HCT116 (cell line): ENCODE measurements around the gene BMERB1. TPM values are rescaled to one million over a fixed set of nuclear protein-coding genes. Genes with fewer than 3 reads are reported as not detected.

Experiments used
- ATAC-seq: fragments of 200-7000 bp; cut with Tn5 transposase; 2 replicates; pipeline ENCODE4 v1.9.1; 2020; ENCODE audit warnings: mild to moderate bottlenecking, moderate library complexity
- BruUV-seq: library from RNA; stranded (reverse); fragments of 400-500 nt; replicated peaks from 2 replicates; lab custom pipeline; 2021; lab: Mats Ljungman, UMichigan
- CTCF ChIA-PET: fragments of 300-600 bp; sonication (Branson Sonifier 250); formaldehyde crosslinking; loops from one replicate; lab custom pipeline; 2021; ENCODE audit warnings: antibody characterized with exemption; lab: Charles Lee
- POLR2A ChIA-PET: fragments of 300-600, 350-600 bp; sonication (Branson Sonifier 250); formaldehyde crosslinking; loops from one replicate; lab custom pipeline; 2021; ENCODE audit warnings: antibody characterized with exemption; lab: Charles Lee
- RAD21 ChIA-PET, 2 experiments: fragments of 300-600 bp; sonication (Branson Sonifier 250); formaldehyde crosslinking; loops; one replicate each; lab custom pipeline; 2023; ENCODE audit warnings: low total read pairs in 2 of 2; ENCODE audit not compliant: uncharacterized antibody in 2 of 2, unreplicated experiment in 2 of 2, low non-redundant PET in 1 of 2; lab: Charles Lee
- DNase-seq: peaks from one replicate; pipeline ENCODE4 v3.0.0-alpha.2; 2010; ENCODE audit warnings: low read depth, low spot score
- H2AFZ ChIP-seq: fragments of 200-600 bp; shearing (Covaris generic), sonication (generic); 2 replicates; pipeline ENCODE4 v1.6.1; 2017; ENCODE audit warnings: low read depth, mixed run types, mixed read lengths, antibody characterized with exemption, low read length; ENCODE audit not compliant: poor library complexity, severe bottlenecking
- H3K27ac ChIP-seq: 2 replicates; pipeline ENCODE4 v1.5.1; 2012; ENCODE audit warnings: low read depth, low read length
- H3K27me3 ChIP-seq: fragments of 200-600 bp; sonication (generic); 2 replicates; pipeline ENCODE4 v1.6.1; 2016; ENCODE audit warnings: mixed run types, low read length, mixed read lengths; ENCODE audit not compliant: insufficient read depth
- H3K36me3 ChIP-seq, 2 experiments: fragments of 200-500 bp in 1 of 2; fragments of 200-600 bp in 1 of 2; sonication (Bioruptor generic) in 1 of 2; sonication (generic) in 1 of 2; 2 replicates each; pipeline versions ENCODE4 v1.5.1 to v1.6.1; 2014 to 2016; ENCODE audit warnings: low read length in 2 of 2, inconsistent platforms in 1 of 2, mixed read lengths in 1 of 2, mixed run types in 1 of 2; ENCODE audit not compliant: insufficient read depth in 2 of 2, control insufficient read depth in 1 of 2
- H3K4me1 ChIP-seq, 2 experiments: fragments of 200-600 bp in 1 of 2; sonication (generic) in 1 of 2; 2 replicates each; pipeline versions ENCODE4 v1.5.1 to v1.6.1; 2012 to 2017; ENCODE audit warnings: low read length in 2 of 2, inconsistent platforms in 1 of 2, mild to moderate bottlenecking in 1 of 2, mixed read lengths in 1 of 2, mixed run types in 1 of 2, moderate library complexity in 1 of 2; ENCODE audit not compliant: insufficient read depth in 2 of 2, control insufficient read depth in 1 of 2
- H3K4me2 ChIP-seq: fragments of 200-600 bp; sonication (generic); 2 replicates; pipeline ENCODE4 v1.6.1; 2017; ENCODE audit warnings: mixed run types, low read length, mixed read lengths
- H3K4me3 ChIP-seq, 2 experiments: fragments of 200-600 bp in 1 of 2; sonication (generic) in 1 of 2; replicated peaks in 1 of 2; 2 replicates each; pipeline ENCODE4 v1.5.1; 2011 to 2016; ENCODE audit warnings: low read length in 2 of 2, control low read depth in 1 of 2, low read depth in 1 of 2, mild to moderate bottlenecking in 1 of 2, mixed read lengths in 1 of 2, mixed run types in 1 of 2
- H3K79me2 ChIP-seq: fragments of 200-600 bp; sonication (generic); 2 replicates; pipeline ENCODE4 v1.6.1; 2017; ENCODE audit warnings: mild to moderate bottlenecking, mixed run types, low read length, moderate library complexity, mixed read lengths; ENCODE audit not compliant: insufficient read depth
- H3K9ac ChIP-seq: fragments of 200-600 bp; sonication (generic); 2 replicates; pipeline ENCODE4 v1.6.1; 2016; ENCODE audit warnings: low read length, mixed read lengths
- H3K9me2 ChIP-seq: fragments of 200-600 bp; sonication (generic), shearing (Covaris generic); 2 replicates; pipeline ENCODE4 v1.6.1; 2017; ENCODE audit warnings: mixed run types, mild to moderate bottlenecking, moderate library complexity; ENCODE audit not compliant: insufficient read depth
- H3K9me3 ChIP-seq, 2 experiments: fragments of 200-500 bp in 1 of 2; fragments of 200-600 bp in 1 of 2; sonication (Bioruptor generic) in 1 of 2; sonication (generic) in 1 of 2; 2 replicates each; pipeline ENCODE4 v1.6.1; 2014 to 2017; ENCODE audit warnings: low read length in 2 of 2, mixed read lengths in 2 of 2, inconsistent platforms in 1 of 2, low read depth in 1 of 2, mild to moderate bottlenecking in 1 of 2, mixed run types in 1 of 2, moderate library complexity in 1 of 2; ENCODE audit not compliant: control insufficient read depth in 1 of 2, insufficient read depth in 1 of 2
- H4K20me1 ChIP-seq: fragments of 200-600 bp; sonication (generic), shearing (Covaris generic); 2 replicates; pipeline ENCODE4 v1.6.1; 2017; ENCODE audit warnings: mixed run types, mild to moderate bottlenecking, moderate library complexity; ENCODE audit not compliant: insufficient read depth
- ATF3 ChIP-seq: IDR thresholded peaks from 2 replicates; pipeline ENCODE4 v1.6.1; 2012
- CBX3 ChIP-seq: IDR thresholded peaks from 2 replicates; pipeline ENCODE4 v1.6.1; 2012; ENCODE audit warnings: low read depth
- CEBPB ChIP-seq: IDR thresholded peaks from 2 replicates; pipeline ENCODE4 v1.6.1; 2012; ENCODE audit warnings: low read depth
- ELF1 ChIP-seq: IDR thresholded peaks from 2 replicates; pipeline ENCODE4 v1.6.1; 2012; ENCODE audit warnings: low read depth, borderline replicate concordance
- EZH2phosphoT487 ChIP-seq: fragments of 200-600 bp; IDR thresholded peaks from 2 replicates; pipeline ENCODE4 v1.6.1; 2018; ENCODE audit warnings: antibody characterized with exemption, borderline replicate concordance
- FOSL1 ChIP-seq: IDR thresholded peaks from 2 replicates; pipeline ENCODE4 v1.6.1; 2012; ENCODE audit warnings: low read depth
- MAX ChIP-seq: IDR thresholded peaks from 2 replicates; pipeline ENCODE4 v1.6.1; 2012
- POLR2A ChIP-seq: IDR thresholded peaks from 2 replicates; pipeline ENCODE4 v1.7.0; 2011; ENCODE audit warnings: borderline replicate concordance; ENCODE audit not compliant: insufficient read depth, insufficient read length; ENCODE audit errors: extremely low read depth
- POLR2AphosphoS5 ChIP-seq: IDR thresholded peaks from 2 replicates; pipeline ENCODE4 v1.6.1; 2011; ENCODE audit warnings: mild to moderate bottlenecking, low read depth, low read length, moderate library complexity
- RAD21 ChIP-seq: IDR thresholded peaks from 2 replicates; pipeline ENCODE4 v1.6.1; 2012; ENCODE audit warnings: low read depth, mild to moderate bottlenecking
- REST ChIP-seq: IDR thresholded peaks from 2 replicates; pipeline ENCODE4 v1.6.1; 2012; ENCODE audit warnings: low read depth
- SP1 ChIP-seq: IDR thresholded peaks from 2 replicates; pipeline ENCODE4 v1.6.1; 2012; ENCODE audit warnings: low read depth
- SRF ChIP-seq: IDR thresholded peaks from 2 replicates; pipeline ENCODE4 v1.6.1; 2012; ENCODE audit warnings: low read depth
- TCF7L2 ChIP-seq: IDR thresholded peaks from 2 replicates; pipeline ENCODE4 v1.7.0; 2011; ENCODE audit warnings: borderline replicate concordance, inconsistent platforms; ENCODE audit not compliant: insufficient read depth, insufficient read length; ENCODE audit errors: extremely low read depth
- YY1 ChIP-seq: IDR thresholded peaks from 2 replicates; pipeline ENCODE4 v1.6.1; 2011; ENCODE audit warnings: low read length, low read depth, moderate library complexity, mild to moderate bottlenecking; ENCODE audit not compliant: insufficient replicate concordance; ENCODE audit errors: extremely low read depth
- ZNF274 ChIP-seq: fragments of 200-500 bp; sonication (Bioruptor generic); IDR thresholded peaks from 2 replicates; pipeline ENCODE4 v1.6.1; 2014; ENCODE audit warnings: mild to moderate bottlenecking, low read depth, low read length, inconsistent platforms
- intact Hi-C: fragments of 100-400 bp; cut with micrococcal nuclease; formaldehyde crosslinking; loops from 2 replicates; pipeline ENCODE4 v1.10.0; 2022
- total RNA-seq: library from RNA; stranded (reverse); gene quantifications from one replicate; pipeline ENCODE4 v1.2.1, GENCODE V29; 2021; ENCODE audit not compliant: unreplicated experiment
- TF ChIP-seq, protein P1 (sequence below): IDR thresholded peaks from 2 replicates; pipeline ENCODE4 v1.6.1; 2011; ENCODE audit warnings: mild to moderate bottlenecking, low read length, moderate library complexity; ENCODE audit not compliant: insufficient replicate concordance; ENCODE audit errors: extremely low read depth
- TF ChIP-seq, protein P2 (sequence below), 3 experiments: fragments of 200-600 bp in 1 of 3; sonication (generic) in 1 of 3; IDR thresholded peaks in 2 of 3; conservative IDR thresholded peaks in 1 of 3; 2 replicates each; pipeline ENCODE4 v1.5.1; 2012 to 2017; ENCODE audit warnings: low read depth in 2 of 3, low read length in 2 of 3, antibody characterized with exemption in 1 of 3, borderline replicate concordance in 1 of 3, control low read depth in 1 of 3, mild to moderate bottlenecking in 1 of 3, mixed read lengths in 1 of 3, mixed run types in 1 of 3, moderate library complexity in 1 of 3; ENCODE audit not compliant: insufficient read depth in 1 of 3

Gene BMERB1
- total RNA-seq, 1 experiment from 2014 or later, result 43.6 TPM

DNA sequence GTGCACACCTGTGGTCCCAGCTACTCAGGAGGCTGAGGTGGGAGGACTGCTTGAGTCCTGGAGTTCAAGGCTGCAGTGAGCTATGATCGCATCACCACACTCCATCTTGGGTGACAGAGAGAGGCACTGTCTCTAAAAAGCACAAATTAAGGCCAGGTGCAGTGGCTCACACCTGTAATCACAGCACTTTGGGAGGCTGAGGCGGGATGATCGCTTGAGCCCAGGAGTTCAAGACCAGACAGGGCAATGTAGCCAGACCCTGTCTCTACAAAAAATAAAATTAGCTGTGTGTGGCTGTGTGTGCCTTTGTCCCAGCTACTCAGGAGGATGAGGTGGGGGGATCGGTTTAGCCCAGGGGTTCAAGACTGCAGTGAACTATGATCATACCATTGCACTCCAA is 81.6 kb downstream of the BMERB1 start:
- Histone ChIP-seq H2AFZ (no peak overlapping the region), H3K9ac (no peak overlapping the region), H3K4me2 (no peak overlapping the region), H3K4me3 (no peak overlapping the region), H3K79me2 (no peaks in the 10 kb centered on the region), H3K27ac (no peak overlapping the region), H3K27me3 (no peaks in the 10 kb centered on the region), H3K36me3 (no peaks in the 10 kb centered on the region), H3K4me1 (peaks cover 0 to 6% of the 10 kb centered on the region in 2 experiments; a peak in 1 of 4 replicates), H4K20me1 (no peaks in the 10 kb centered on the region), H3K9me2 (no peaks in the 10 kb centered on the region), H3K9me3 (no peaks in the 10 kb centered on the region)
- no TSS peak for BruUV-seq
- RAD21 ChIA-PET, result no interaction called here
- intact Hi-C loops, result no loop called here
- ATAC-seq, result no peak
- DNase-seq, result no peak
- CTCF ChIA-PET, result no interaction called here
- POLR2A ChIA-PET, result no interaction called here
- no peak for TF ChIP-seq YY1
- TF ChIP-seq FOSL1, result no peak
- TF ChIP-seq TCF7L2, result no peak
- no peak for TF ChIP-seq ATF3
- TF ChIP-seq POLR2AphosphoS5, result no peak
- no peak for TF ChIP-seq REST
- no peak for TF ChIP-seq EZH2phosphoT487
- TF ChIP-seq POLR2A, result no peak
- TF ChIP-seq MAX, result no peak
- TF ChIP-seq SRF, result no peak
- TF ChIP-seq ELF1, result no peak
- no peak for TF ChIP-seq SP1
- TF ChIP-seq CEBPB, result no peak
- TF ChIP-seq, protein P1, sequence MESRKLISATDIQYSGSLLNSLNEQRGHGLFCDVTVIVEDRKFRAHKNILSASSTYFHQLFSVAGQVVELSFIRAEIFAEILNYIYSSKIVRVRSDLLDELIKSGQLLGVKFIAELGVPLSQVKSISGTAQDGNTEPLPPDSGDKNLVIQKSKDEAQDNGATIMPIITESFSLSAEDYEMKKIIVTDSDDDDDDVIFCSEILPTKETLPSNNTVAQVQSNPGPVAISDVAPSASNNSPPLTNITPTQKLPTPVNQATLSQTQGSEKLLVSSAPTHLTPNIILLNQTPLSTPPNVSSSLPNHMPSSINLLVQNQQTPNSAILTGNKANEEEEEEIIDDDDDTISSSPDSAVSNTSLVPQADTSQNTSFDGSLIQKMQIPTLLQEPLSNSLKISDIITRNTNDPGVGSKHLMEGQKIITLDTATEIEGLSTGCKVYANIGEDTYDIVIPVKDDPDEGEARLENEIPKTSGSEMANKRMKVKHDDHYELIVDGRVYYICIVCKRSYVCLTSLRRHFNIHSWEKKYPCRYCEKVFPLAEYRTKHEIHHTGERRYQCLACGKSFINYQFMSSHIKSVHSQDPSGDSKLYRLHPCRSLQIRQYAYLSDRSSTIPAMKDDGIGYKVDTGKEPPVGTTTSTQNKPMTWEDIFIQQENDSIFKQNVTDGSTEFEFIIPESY, result no peak
- no peak for TF ChIP-seq CBX3
- TF ChIP-seq RAD21, result no peak
- no peak for TF ChIP-seq ZNF274
- TF ChIP-seq, protein P2, sequence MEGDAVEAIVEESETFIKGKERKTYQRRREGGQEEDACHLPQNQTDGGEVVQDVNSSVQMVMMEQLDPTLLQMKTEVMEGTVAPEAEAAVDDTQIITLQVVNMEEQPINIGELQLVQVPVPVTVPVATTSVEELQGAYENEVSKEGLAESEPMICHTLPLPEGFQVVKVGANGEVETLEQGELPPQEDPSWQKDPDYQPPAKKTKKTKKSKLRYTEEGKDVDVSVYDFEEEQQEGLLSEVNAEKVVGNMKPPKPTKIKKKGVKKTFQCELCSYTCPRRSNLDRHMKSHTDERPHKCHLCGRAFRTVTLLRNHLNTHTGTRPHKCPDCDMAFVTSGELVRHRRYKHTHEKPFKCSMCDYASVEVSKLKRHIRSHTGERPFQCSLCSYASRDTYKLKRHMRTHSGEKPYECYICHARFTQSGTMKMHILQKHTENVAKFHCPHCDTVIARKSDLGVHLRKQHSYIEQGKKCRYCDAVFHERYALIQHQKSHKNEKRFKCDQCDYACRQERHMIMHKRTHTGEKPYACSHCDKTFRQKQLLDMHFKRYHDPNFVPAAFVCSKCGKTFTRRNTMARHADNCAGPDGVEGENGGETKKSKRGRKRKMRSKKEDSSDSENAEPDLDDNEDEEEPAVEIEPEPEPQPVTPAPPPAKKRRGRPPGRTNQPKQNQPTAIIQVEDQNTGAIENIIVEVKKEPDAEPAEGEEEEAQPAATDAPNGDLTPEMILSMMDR (IDR thresholded peaks at IDR 0.05 in 2 of 3, conservative IDR thresholded peaks at IDR 0.05 in 1 of 3; ENCODE audit: borderline replicate concordance in 1 of 3, insufficient read depth in 1 of 3, low read depth in 2 of 3, low read length in 2 of 3), result no peak
- TF ChIP-seq, all 23 proteins: peak for 0
